Heart left ventricle (tissue), 13 donors: ENCODE measurements around the gene VWA3A.

Source experiments
- CTCF ChIP-seq, 12 donors: fragments of 200-600 bp; sonication (generic) in 4 of 12; IDR thresholded peaks; one replicate each; pipeline versions ENCODE4 v1.5.0 to v1.8.0; 2018 to 2022; ENCODE audit warnings: antibody characterized with exemption in 12 of 12, mild to moderate bottlenecking in 5 of 12
- POLR2A ChIP-seq, 2 donors: fragments of 450-650 bp; IDR thresholded peaks; one replicate each; pipeline ENCODE4 v1.6.1; 2017; ENCODE audit warnings: antibody characterized with exemption in 2 of 2, mild to moderate bottlenecking in 2 of 2, moderate library complexity in 2 of 2
- donor health status: ischemic (EF 13 %, LVEDD 7.1; RV severe dilation, severe dysfunction).
- donor health status: DM: no; HTN: yes; CAD: no.
- donor health status: DM: no; HTN: no; CAD: no.
- donor health status: ischemic (EF 25% LVEDD 6.9; RV normal size, moderate dysfunction).
- donor health status: ischemic (EF 25% LVEDD 5.7; RV mildly dilated, moderate dysfunction).
- donor health status: ischemic (EF 35%, LVEDD 5.7; RV mildly dilated, moderate dysfunction).
- donor health status: nonischemic (EF 11% LVEDD 7.7; RV severe dilation, severe dysfunction).
- donor health status: DM: yes; HTN: yes; CAD: no.
- donor health status: PGD.
- donor health status: ischemic (EF 29% LVEDD 5.4; RV normal size, mild dysfunction).
- donor health status: nonischemic (EF 23%, LVEDD 6.1; RV moderate dilation, normal function).

DNA sequence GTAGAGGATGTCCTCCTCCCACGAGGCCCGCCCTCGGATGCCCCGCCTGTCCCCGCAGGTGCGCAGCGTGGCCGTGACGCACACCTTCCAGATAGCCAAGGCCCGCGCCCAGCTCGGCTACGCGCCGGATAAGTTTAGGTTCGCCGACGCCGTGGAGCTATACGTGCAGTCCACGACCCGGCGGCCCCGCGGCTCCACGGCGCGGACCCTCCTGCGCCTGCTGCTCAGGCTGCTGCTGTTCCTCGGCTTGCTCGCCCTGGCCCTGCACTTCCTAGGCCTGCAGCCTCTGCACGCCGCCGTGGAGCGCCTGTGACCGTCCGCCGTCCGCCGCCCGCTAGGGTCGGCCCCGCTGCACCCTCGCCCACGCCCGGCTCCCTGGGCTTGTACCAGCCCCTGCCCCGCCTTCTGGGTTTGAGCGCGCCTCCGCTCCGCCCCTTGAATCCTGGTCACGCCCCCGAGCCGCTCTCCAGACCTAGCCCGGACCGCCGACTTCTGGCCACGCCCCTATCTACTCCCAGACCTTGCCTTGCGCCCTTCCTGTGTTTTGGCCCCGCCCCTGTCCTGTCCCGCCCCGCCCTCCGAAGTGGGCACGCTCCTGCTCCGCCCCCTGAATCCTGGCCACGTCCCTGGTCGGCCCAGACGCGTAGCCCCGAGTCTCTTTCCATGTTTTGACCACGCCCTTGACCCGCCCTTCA lies 97.9 kb downstream of the VWA3A start:
- TF ChIP-seq POLR2A (IDR thresholded peaks at IDR 0.05) = peak in 1 of 2 donors; percentile 94
- TF ChIP-seq CTCF (IDR thresholded peaks at IDR 0.05) = peak in 1 of 12 donors; percentile 8
